Peyer's patch (tissue), 4 donors: ENCODE data around the gene OSBPL10.

ENCODE experiments used
- CTCF ChIP-seq, 6 experiments: fragments of 450-650 bp in 4 of 6; fragments of 200-600 bp in 2 of 6; sonication (generic) in 1 of 6; IDR thresholded peaks; one replicate each; pipeline ENCODE4 v1.5.1; 2017 to 2019; ENCODE audit warnings: antibody characterized with exemption in 6 of 6, mild to moderate bottlenecking in 3 of 6, moderate library complexity in 1 of 6
- POLR2A ChIP-seq, 2 donors: fragments of 450-650 bp; IDR thresholded peaks; one replicate each; pipeline ENCODE4 v1.5.1; 2017; ENCODE audit warnings: antibody characterized with exemption in 2 of 2, mild to moderate bottlenecking in 2 of 2, moderate library complexity in 2 of 2

- no peak for TF ChIP-seq CTCF (IDR thresholded peaks at IDR 0.05)
- no peak for TF ChIP-seq POLR2A (IDR thresholded peaks at IDR 0.05)
These were observed 101.7 kb downstream of the OSBPL10 start for GRCh38 chr3:31879365-31879764.
